ENCODE measurements around the gene USF1. TPM values are rescaled to one million over a fixed set of nuclear protein-coding genes. Genes with fewer than 3 reads are reported as not detected.

Gene USF1
- total RNA-seq, 2 experiments from 2014 or later, result 60.9 to 83.1 TPM

GRCh38 chr1:161077426-161077825, 31.6 kb upstream of the USF1 start:
- CTCF ChIA-PET (ENCODE audit: unreplicated experiment), result no interaction called here
- Histone ChIP-seq H3K4me2 (ENCODE audit: low read length) (no peak overlapping the region), H3K9me3 (ENCODE audit: low read length) (no peaks in the 10 kb centered on the region), H3K36me3 (ENCODE audit: insufficient read depth, low read length) (no peaks in the 10 kb centered on the region), H3K4me3 (ENCODE audit: low read depth, low read length, poor library complexity, severe bottlenecking) (no peak overlapping the region), H3K4me1 (ENCODE audit: insufficient read depth, low read length, poor library complexity, severe bottlenecking) (no peaks in the 10 kb centered on the region), H3K27ac (ENCODE audit: low read depth, low read length, poor library complexity, severe bottlenecking) (no peak overlapping the region), H3K79me2 (ENCODE audit: insufficient read depth, low read depth, low read length) (no peaks in the 10 kb centered on the region), H3K9me2 (ENCODE audit: insufficient read depth, low read length) (no peaks in the 10 kb centered on the region), H2AFZ (ENCODE audit: low read length) (no peak overlapping the region), H4K20me1 (ENCODE audit: insufficient read depth, low read length) (no peaks in the 10 kb centered on the region)
- intact Hi-C loops (cut with micrococcal nuclease; ENCODE audit: unreplicated experiment), result no loop called here
- POLR2A ChIA-PET, result interaction anchor here (1.0 to 1.3 kb wide), 2 partner anchors 9 to 77 kb away, joined by 3 to 5 read pairs; no protein-coding TSS in a partner anchor
- DNase-seq (ENCODE audit: low spot score), result no peak
- TF ChIP-seq CTCF (conservative IDR thresholded peaks at IDR 0.05; ENCODE audit: low read length), result no peak
- no peak for TF ChIP-seq EZH2phosphoT487 (IDR thresholded peaks at IDR 0.05; ENCODE audit: borderline replicate concordance, low read depth, low read length)
- no TSS peak for BruUV-seq (replicated peaks)

GRCh38 chr1:161076410-161076809, 30.6 kb upstream of the USF1 start:
- Histone ChIP-seq H3K9me2 (ENCODE audit: insufficient read depth, low read length) (no peaks in the 10 kb centered on the region), H3K4me2 (ENCODE audit: low read length) (no peak overlapping the region), H3K4me3 (ENCODE audit: low read depth, low read length, poor library complexity, severe bottlenecking) (no peak overlapping the region), H3K9me3 (ENCODE audit: low read length) (no peaks in the 10 kb centered on the region), H2AFZ (ENCODE audit: low read length) (no peak overlapping the region), H4K20me1 (ENCODE audit: insufficient read depth, low read length) (no peaks in the 10 kb centered on the region), H3K79me2 (ENCODE audit: insufficient read depth, low read depth, low read length) (no peaks in the 10 kb centered on the region), H3K27ac (ENCODE audit: low read depth, low read length, poor library complexity, severe bottlenecking) (no peak overlapping the region), H3K4me1 (ENCODE audit: insufficient read depth, low read length, poor library complexity, severe bottlenecking) (peaks cover under 1% of the 10 kb centered on the region), H3K36me3 (ENCODE audit: insufficient read depth, low read length) (no peaks in the 10 kb centered on the region)
- ChIA-PET CTCF (ENCODE audit: unreplicated experiment) (no interaction called here), POLR2A (interaction anchor here (0.7 to 1.3 kb wide), 3 partner anchors 8 to 78 kb away, joined by 3 to 5 read pairs (median 3); no protein-coding TSS in a partner anchor)
- DNase-seq (ENCODE audit: low spot score), result no peak
- TF ChIP-seq CTCF (conservative IDR thresholded peaks at IDR 0.05; ENCODE audit: low read length) (no peak), EZH2phosphoT487 (IDR thresholded peaks at IDR 0.05; ENCODE audit: borderline replicate concordance, low read depth, low read length) (no peak)
- BruUV-seq (replicated peaks), result no TSS peak
- intact Hi-C loops (cut with micrococcal nuclease; ENCODE audit: unreplicated experiment), result no loop called here

GRCh38 chr1:161074676-161075368, 29.0 kb upstream of the USF1 start:
- H3K27ac ChIP-seq (ENCODE audit: low read depth, low read length, poor library complexity, severe bottlenecking), result no peak overlapping the region
- ChIA-PET CTCF (ENCODE audit: unreplicated experiment) (no interaction called here), POLR2A (no interaction called here)
- BruUV-seq (replicated peaks), result no TSS peak
- H3K9me2 ChIP-seq (ENCODE audit: insufficient read depth, low read length), result no peaks in the 10 kb centered on the region
- no peak for DNase-seq (ENCODE audit: low spot score)
- no peak overlapping the region for H2AFZ ChIP-seq (ENCODE audit: low read length)
- H4K20me1 ChIP-seq (ENCODE audit: insufficient read depth, low read length), result no peaks in the 10 kb centered on the region
- H3K79me2 ChIP-seq (ENCODE audit: insufficient read depth, low read depth, low read length), result no peaks in the 10 kb centered on the region
- H3K36me3 ChIP-seq (ENCODE audit: insufficient read depth, low read length), result no peaks in the 10 kb centered on the region
- H3K9me3 ChIP-seq (ENCODE audit: low read length), result no peaks in the 10 kb centered on the region
- no peak for TF ChIP-seq EZH2phosphoT487 (IDR thresholded peaks at IDR 0.05; ENCODE audit: borderline replicate concordance, low read depth, low read length)
- H3K4me3 ChIP-seq (ENCODE audit: low read depth, low read length, poor library complexity, severe bottlenecking), result no peak overlapping the region
- no peak overlapping the region for H3K4me2 ChIP-seq (ENCODE audit: low read length)
- H3K4me1 ChIP-seq (ENCODE audit: insufficient read depth, low read length, poor library complexity, severe bottlenecking), result peaks cover 14% of the 10 kb centered on the region
- intact Hi-C loops (cut with micrococcal nuclease; ENCODE audit: unreplicated experiment), result no loop called here
